Measurements from ENCODE around the gene USP17L19.
"Not testable (repeated sequence)": the region's sequence is repeated elsewhere in the genome, so short reads cannot be mapped to it uniquely, and the experiment has no call there.

Gene USP17L19

GRCh38 chr4:9253078-9253477 lies at the start of gene USP17L19:
Gene USP17L19 (plus strand): TSS chr4:9253378. CDS start chr4:9253378, 0 bp downstream.
- DNase-seq, result not testable (repeated sequence)

GRCh38 chr4:9210357-9210756 lies 42.8 kb upstream of the USP17L19 start, which contains the start of gene USP17L10:
Gene USP17L10 (plus strand): TSS chr4:9210657. CDS start chr4:9210657, 0 bp downstream.
- DNase-seq, result not testable (repeated sequence)

- not testable (repeated sequence) for DNase-seq
Observed at GRCh38 chr4:9214701-9215100, 38.5 kb upstream of the USP17L19 start.

GRCh38 chr4:9215105-9215504 lies 38.1 kb upstream of the USP17L19 start, which contains the start of gene USP17L11:
Gene USP17L11 (plus strand): TSS chr4:9215405. CDS start chr4:9215405, 0 bp downstream.
- DNase-seq, result not testable (repeated sequence)

- DNase-seq, result not testable (repeated sequence)
Observed at GRCh38 chr4:9219852-9220251, 33.3 kb upstream of the USP17L19 start, which contains the start of gene USP17L12. Gene USP17L12 (plus strand): TSS chr4:9220152. CDS start chr4:9220152, 0 bp downstream.

GRCh38 chr4:9224596-9224995 lies 28.6 kb upstream of the USP17L19 start, which contains the start of gene USP17L13:
Gene USP17L13 (plus strand): TSS chr4:9224896. CDS start chr4:9224896, 0 bp downstream.
- DNase-seq, result not testable (repeated sequence)

GRCh38 chr4:9230249-9230648 lies 22.9 kb upstream of the USP17L19 start:
- DNase-seq, result not testable (repeated sequence)

GRCh38 chr4:9234085-9234484 lies 19.1 kb upstream of the USP17L19 start, which contains the start of gene USP17L15:
Gene USP17L15 (plus strand): TSS chr4:9234385. CDS start chr4:9234385, 0 bp downstream.
- DNase-seq, result not testable (repeated sequence)

GRCh38 chr4:9238461-9238860 lies 14.7 kb upstream of the USP17L19 start:
- not testable (repeated sequence) for DNase-seq

- DNase-seq, result not testable (repeated sequence)
Observed at GRCh38 chr4:9243579-9243978, 9.6 kb upstream of the USP17L19 start, which contains the start of gene USP17L17. Gene USP17L17 (plus strand): TSS chr4:9243879. CDS start chr4:9243879, 0 bp downstream.

GRCh38 chr4:9247953-9248680 lies 5.1 kb upstream of the USP17L19 start, which contains the start of gene USP17L18:
Gene USP17L18 (plus strand): TSS chr4:9248630. CDS start chr4:9248630, 0 bp downstream.
- DNase-seq, result not testable (repeated sequence)

- not testable (repeated sequence) for DNase-seq
Observed at GRCh38 chr4:9257824-9258223, 4.6 kb downstream of the USP17L19 start, which contains the start of gene USP17L20. Gene USP17L20 (plus strand): TSS chr4:9258124. CDS start chr4:9258124, 0 bp downstream.

GRCh38 chr4:9262572-9262971 lies 9.4 kb downstream of the USP17L19 start, which contains the start of gene USP17L21:
Gene USP17L21 (plus strand): TSS chr4:9262872. CDS start chr4:9262872, 0 bp downstream.
- DNase-seq, result not testable (repeated sequence)

GRCh38 chr4:9267319-9267718 lies 14.1 kb downstream of the USP17L19 start, which contains the start of gene USP17L22:
Gene USP17L22 (plus strand): TSS chr4:9267619. CDS start chr4:9267619, 0 bp downstream.
- not testable (repeated sequence) for DNase-seq

- DNase-seq, result not testable (repeated sequence)
Observed at GRCh38 chr4:9271719-9272118, 18.5 kb downstream of the USP17L19 start.

Data from NCI-H2171 (cell line).